AG09309 (cell line): ENCODE measurements around the gene WWC2.

ENCODE experiments used
- DNase-seq: peaks from one replicate; pipeline ENCODE4 v3.0.0-alpha.2; 2010; ENCODE audit warnings: low read depth
- H3K4me3 ChIP-seq: 2 replicates; pipeline ENCODE4 v1.5.1; 2011; ENCODE audit warnings: mild to moderate bottlenecking, low read depth, low read length, moderate library complexity; ENCODE audit not compliant: control insufficient read depth
- TF ChIP-seq, protein P1 (sequence below): IDR thresholded peaks from 2 replicates; pipeline ENCODE4 v1.5.1; 2011; ENCODE audit warnings: mild to moderate bottlenecking, low read depth, low read length, inconsistent platforms; ENCODE audit not compliant: insufficient read depth, control insufficient read depth; ENCODE audit errors: missing control alignments

WWC2 gene

DNA sequence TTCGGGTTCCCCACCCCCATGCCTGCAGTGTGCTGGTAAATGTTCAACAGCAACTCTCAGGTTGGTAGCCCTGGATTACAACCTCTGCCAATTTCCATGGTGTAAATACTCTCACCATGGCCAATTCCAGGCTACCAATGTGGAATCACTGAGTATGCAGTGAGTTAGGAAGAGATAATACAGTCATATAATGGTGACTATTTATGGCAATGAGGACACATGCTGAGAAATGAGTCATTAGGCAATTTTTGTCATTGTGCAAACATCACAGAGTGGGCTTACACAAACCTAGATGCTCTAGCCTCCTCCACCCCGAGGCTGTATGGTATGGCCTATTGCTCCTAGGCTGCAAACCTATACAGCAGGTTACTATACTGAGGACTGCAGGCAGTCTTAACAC is 227.8 kb downstream of the WWC2 start:
- TF ChIP-seq, protein P1, sequence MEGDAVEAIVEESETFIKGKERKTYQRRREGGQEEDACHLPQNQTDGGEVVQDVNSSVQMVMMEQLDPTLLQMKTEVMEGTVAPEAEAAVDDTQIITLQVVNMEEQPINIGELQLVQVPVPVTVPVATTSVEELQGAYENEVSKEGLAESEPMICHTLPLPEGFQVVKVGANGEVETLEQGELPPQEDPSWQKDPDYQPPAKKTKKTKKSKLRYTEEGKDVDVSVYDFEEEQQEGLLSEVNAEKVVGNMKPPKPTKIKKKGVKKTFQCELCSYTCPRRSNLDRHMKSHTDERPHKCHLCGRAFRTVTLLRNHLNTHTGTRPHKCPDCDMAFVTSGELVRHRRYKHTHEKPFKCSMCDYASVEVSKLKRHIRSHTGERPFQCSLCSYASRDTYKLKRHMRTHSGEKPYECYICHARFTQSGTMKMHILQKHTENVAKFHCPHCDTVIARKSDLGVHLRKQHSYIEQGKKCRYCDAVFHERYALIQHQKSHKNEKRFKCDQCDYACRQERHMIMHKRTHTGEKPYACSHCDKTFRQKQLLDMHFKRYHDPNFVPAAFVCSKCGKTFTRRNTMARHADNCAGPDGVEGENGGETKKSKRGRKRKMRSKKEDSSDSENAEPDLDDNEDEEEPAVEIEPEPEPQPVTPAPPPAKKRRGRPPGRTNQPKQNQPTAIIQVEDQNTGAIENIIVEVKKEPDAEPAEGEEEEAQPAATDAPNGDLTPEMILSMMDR: no peak
- no peak overlapping the region for H3K4me3 ChIP-seq
- no peak for DNase-seq

DNA sequence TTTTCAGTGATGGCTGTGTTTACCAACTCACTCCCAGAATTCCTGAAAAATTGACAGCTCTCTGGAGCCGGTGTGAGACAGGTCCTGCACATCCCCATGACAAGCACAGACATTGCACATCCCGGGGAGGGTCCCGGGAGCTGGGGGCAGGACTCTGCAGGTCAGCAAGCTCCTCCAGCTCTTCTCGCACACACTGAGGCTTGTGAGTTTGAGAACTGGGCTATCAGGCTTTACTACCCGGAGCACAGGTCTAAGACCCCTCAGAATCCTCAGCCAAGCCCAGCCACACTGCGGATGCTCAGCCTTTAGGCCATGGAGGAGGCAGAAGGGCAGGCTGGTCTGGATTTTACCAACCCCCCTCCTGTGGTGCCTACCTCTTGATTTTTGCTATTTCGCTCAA is 228.8 kb downstream of the WWC2 start:
- no peak overlapping the region for H3K4me3 ChIP-seq
- TF ChIP-seq, protein P1: no peak
- no peak for DNase-seq

DNA sequence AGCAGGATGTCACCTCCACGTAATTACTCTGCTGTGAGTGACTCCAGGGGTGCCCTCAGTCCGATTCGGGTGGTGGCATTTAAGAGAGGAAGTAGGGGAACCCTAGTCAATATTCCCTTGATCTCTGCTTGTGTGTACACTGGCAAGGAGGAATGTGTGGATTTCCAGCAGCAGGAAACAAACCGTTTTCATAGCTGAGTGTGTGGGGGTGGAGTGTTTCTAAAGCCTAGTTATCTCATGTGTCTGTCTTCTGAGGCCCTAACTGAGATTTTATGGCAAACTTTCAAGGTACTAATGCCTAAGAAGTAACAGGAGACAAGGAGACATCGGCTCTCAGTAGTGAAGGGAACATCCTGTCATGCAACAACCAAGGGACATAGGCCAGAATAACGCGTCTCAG is 229.8 kb downstream of the WWC2 start:
- no peak overlapping the region for H3K4me3 ChIP-seq
- TF ChIP-seq, protein P1: no peak
- no peak for DNase-seq

DNA sequence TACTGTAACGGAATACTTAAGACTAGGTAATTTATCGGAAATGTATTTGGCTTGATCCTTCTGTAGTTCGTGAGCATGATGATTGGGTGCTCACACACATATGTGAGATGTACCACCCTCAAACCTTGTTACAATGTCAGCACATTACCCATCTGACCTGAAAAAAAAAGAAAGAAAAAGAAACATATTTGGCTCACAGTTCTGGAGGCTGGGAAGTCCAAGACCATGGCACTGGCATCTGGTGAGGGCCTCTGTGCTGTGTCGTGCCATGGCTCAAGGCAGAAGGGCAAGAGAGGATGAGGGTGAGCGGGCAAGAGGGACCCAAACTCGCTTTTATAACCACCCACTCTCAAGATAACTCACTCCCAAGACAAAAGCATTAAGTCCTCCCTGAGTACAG is 230.2 kb downstream of the WWC2 start:
- DNase-seq: no peak
- no peak overlapping the region for H3K4me3 ChIP-seq
- TF ChIP-seq, protein P1: no peak

DNA sequence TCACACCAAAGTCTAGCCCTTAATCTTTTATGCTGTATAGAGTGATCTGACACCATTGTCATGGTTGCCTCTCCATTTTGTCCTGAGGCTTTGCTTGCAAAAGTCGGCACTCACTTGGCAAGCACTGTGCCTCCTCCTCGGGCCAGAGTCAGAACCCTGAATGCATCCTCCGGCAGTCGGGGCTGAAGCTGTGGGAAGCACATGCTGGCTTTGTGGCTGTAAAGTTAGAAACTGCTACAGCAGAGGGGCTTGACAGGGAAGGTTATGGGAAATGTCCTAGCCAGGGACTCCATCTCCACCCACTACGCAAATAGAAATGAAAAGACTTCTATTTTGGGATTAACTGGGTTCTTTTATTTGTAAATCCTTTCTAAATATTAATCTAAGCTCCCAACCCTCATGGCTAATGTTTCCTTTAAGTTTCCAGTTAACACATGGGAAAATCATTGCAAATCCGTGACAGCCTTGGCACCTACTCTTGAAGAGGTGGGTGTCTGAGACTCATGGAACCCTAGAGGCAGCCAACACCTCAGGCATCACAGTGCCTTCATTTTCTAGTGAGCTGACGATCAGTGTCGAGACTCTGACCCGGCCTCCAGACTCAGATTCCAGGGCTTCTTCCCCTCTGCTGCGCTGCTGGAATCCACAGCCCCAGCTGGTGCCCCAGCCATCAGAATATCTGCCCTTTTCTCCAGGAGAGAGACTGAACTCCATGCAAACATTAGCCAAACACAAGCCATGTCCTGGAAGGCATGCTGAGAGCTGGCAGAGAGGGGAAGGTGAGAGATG is 231.1 kb downstream of the WWC2 start:
- TF ChIP-seq, protein P1: no peak
- no peak overlapping the region for H3K4me3 ChIP-seq
- DNase-seq: no peak

DNA sequence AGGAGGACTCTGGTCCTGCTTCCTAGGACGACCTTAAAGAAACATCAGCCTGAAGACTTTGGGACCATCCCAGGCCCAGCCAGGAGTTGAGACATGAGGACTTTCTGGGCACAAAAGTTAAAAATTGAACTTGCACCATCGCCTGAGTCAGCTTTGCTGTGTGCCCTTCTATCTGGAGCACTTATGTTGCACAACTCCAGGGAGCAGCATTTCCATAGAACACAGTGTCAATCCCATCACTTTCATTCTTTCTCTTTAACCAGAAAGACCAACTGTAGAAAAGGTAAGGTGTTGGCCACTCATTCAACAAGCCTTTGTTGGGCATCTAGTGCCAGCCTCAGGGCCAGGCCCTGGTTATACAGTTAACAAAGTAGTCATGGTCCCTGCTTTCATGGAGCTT is 231.8 kb downstream of the WWC2 start:
- no peak overlapping the region for H3K4me3 ChIP-seq
- no peak for DNase-seq
- TF ChIP-seq, protein P1: no peak

DNA sequence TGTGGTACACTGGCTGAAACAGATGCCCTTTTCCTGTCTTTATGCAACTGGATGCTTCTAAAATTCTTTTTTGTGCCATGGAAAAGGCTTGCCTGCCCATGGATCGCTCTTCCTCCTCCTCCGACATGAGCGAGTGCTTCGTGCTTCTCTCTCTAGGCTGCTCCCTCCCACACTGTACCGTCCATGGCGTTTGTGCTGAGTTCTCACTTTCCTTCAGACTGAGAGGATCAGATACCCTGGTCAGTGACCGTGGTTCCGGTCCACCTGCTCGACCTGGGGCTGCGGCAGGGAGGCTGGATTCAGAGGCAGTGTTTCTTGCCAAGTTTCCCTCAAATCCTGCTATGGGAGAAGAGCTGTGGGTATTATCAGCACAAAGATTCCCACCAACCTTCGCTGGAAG is 233.4 kb downstream of the WWC2 start:
- no peak overlapping the region for H3K4me3 ChIP-seq
- TF ChIP-seq, protein P1: no peak
- no peak for DNase-seq
